Aorta (tissue), 5 donors: ENCODE results near the gene CRYBB1. TPM values are rescaled to one million over a fixed set of nuclear protein-coding genes. Genes with fewer than 3 reads are reported as not detected.

Experiments
- ATAC-seq: fragments of 200-7000 bp; cut with Tn5 transposase; one replicate; pipeline ENCODE4 v1.9.1; 2022; ENCODE audit warnings: moderate library complexity; ENCODE audit not compliant: low FRiP score
- DNase-seq, 2 donors: peaks; one replicate each; pipeline ENCODE4 v3.0.0-alpha.2; 2020
- H3K27ac ChIP-seq, 2 donors: one replicate each; pipeline ENCODE4 v1.5.1; 2013; ENCODE audit warnings: low read length in 2 of 2, mild to moderate bottlenecking in 2 of 2, moderate library complexity in 2 of 2, control low read depth in 1 of 2, inconsistent platforms in 1 of 2, low read depth in 1 of 2
- H3K27me3 ChIP-seq, 2 donors: one replicate each; pipeline ENCODE4 v1.6.1; 2013; ENCODE audit warnings: control low read depth in 1 of 2, low read length in 1 of 2, mild to moderate bottlenecking in 1 of 2, moderate library complexity in 1 of 2; ENCODE audit not compliant: insufficient read depth in 2 of 2, control insufficient read depth in 1 of 2
- H3K36me3 ChIP-seq, 2 donors: one replicate each; pipeline ENCODE4 v1.6.1; 2013; ENCODE audit warnings: control low read depth in 1 of 2, low read length in 1 of 2, mild to moderate bottlenecking in 1 of 2; ENCODE audit not compliant: insufficient read depth in 2 of 2, control insufficient read depth in 1 of 2
- H3K4me1 ChIP-seq, 2 donors: one replicate each; pipeline ENCODE4 v1.6.1; 2013; ENCODE audit warnings: low read length in 2 of 2, control low read depth in 1 of 2, mild to moderate bottlenecking in 1 of 2, moderate library complexity in 1 of 2; ENCODE audit not compliant: insufficient read depth in 2 of 2, control insufficient read depth in 1 of 2
- H3K4me3 ChIP-seq, 2 donors: one replicate each; pipeline ENCODE4 v1.5.1; 2013; ENCODE audit warnings: low read length in 2 of 2, control low read depth in 1 of 2, mild to moderate bottlenecking in 1 of 2
- H3K9me3 ChIP-seq: one replicate; pipeline ENCODE4 v1.6.1; 2013; ENCODE audit warnings: mild to moderate bottlenecking, low read length; ENCODE audit not compliant: control insufficient read depth
- WGBS, 2 donors: extraction: QIAGEN DNeasy Blood & Tissue Kit; methylation state at CpG; one replicate each; pipeline ENCODE4 v1.1.7; 2013; 5-methylcytosine and 5-hydroxymethylcytosine counted together
- intact Hi-C, 2 donors: fragments of 100-400 bp; cut with DNase I; formaldehyde crosslinking; loops; one replicate each; pipeline versions ENCODE4 v1.14.2 to v1.15.0; 2022
- long read RNA-seq, 2 donors: library from polyadenylated mRNA; unstranded; transcript quantifications; one replicate each; pipeline ENCODE4 v2.0.0, GENCODE V29; 2020 to 2021
- polyA plus RNA-seq, 2 donors: library from polyadenylated mRNA; stranded (reverse); fragments of 200-250 nt; gene quantifications; one replicate each; pipeline ENCODE4 v1.2.3, GENCODE V29; 2013
- total RNA-seq, 2 donors: library from RNA; stranded (reverse); fragmentation: NEBNext Ultra II Directional; extraction: Animal tissue kit (Norgen Biotek cat#: 25700); gene quantifications; one replicate each; pipeline ENCODE4 v1.2.1, GENCODE V29; 2021
- donor health status: healthy with polysubstance abuse.
- donor health status: Bipolar disorder and iron deficiency.
- donor health status: DM: no; HTN: no; CAD: no.
- donor health status: DM: no; HTN: no; CAD: no.
- donor health status: DM: yes; HTN: yes; CAD: no.

Gene CRYBB1
- total RNA-seq (1 to 10 TPM; 1.4 TPM), polyA plus RNA-seq (1 to 10 TPM in 1 of 2 donors, under 1 TPM in 1; 0.43 to 4.4 TPM)
- long read RNA-seq, donor 1, partial matches to known transcripts = 1 of 3 reads
- long read RNA-seq, donor 1, other reads (novel, unspliced or antisense) = 0 of 3 reads
- long read RNA-seq, donor 2 = 0 reads

GRCh38 chr22:26617271-26618199 lies at the start of gene CRYBB1:
TSS of gene CRYBB1 (minus strand) at chr22:26618027. CDS start at chr22:26616319, 1,708 bp downstream.
- no peaks in the 10 kb centered on the region for H3K27me3 ChIP-seq
- H3K36me3 ChIP-seq = no peaks in the 10 kb centered on the region
- DNase-seq = peak in 1 of 2 donors; percentile 77
- H3K27ac ChIP-seq = no peak within 1 kb of the TSS
- no peaks in the 10 kb centered on the region for H3K9me3 ChIP-seq
- H3K4me3 ChIP-seq = no peak within 1 kb of the TSS
- ATAC-seq = peak; percentile 19
- H3K4me1 ChIP-seq = no peaks in the 10 kb centered on the region
- WGBS, 2 donors = 68 to 71% methylated on average over 7 of the region's 7 CpGs
- intact Hi-C loops = no loop called here

- intact Hi-C loops = no loop called here
- no peak for ATAC-seq
Observed at GRCh38 chr22:26667140-26667539, 49.3 kb upstream of the CRYBB1 start.

GRCh38 chr22:26665813-26666231 lies 48.0 kb upstream of the CRYBB1 start:
- ATAC-seq (no peak), DNase-seq (no peak)
- Histone ChIP-seq H3K4me1 (no peaks in the 10 kb centered on the region), H3K9me3 (no peaks in the 10 kb centered on the region), H3K36me3 (no peaks in the 10 kb centered on the region), H3K4me3 (no peak overlapping the region), H3K27ac (no peak overlapping the region), H3K27me3 (no peaks in the 10 kb centered on the region)
- 22 to 26% methylated on average over 4 of the region's 4 CpGs for WGBS, 2 donors
- intact Hi-C loops = no loop called here

More at GRCh38 chr22:26667140-26667539, 49.3 kb upstream of the CRYBB1 start:
- no peak for DNase-seq
- H3K36me3 ChIP-seq = no peaks in the 10 kb centered on the region
- no peaks in the 10 kb centered on the region for H3K9me3 ChIP-seq
- no peaks in the 10 kb centered on the region for H3K4me1 ChIP-seq
- H3K27me3 ChIP-seq = no peaks in the 10 kb centered on the region
- no peak overlapping the region for H3K27ac ChIP-seq
- H3K4me3 ChIP-seq = no peak overlapping the region
- WGBS, 2 donors = 85 to 87% methylated on average over 13 of the region's 13 CpGs

GRCh38 chr22:26663374-26663923 lies 45.6 kb upstream of the CRYBB1 start:
- no peak overlapping the region for H3K4me3 ChIP-seq
- H3K27me3 ChIP-seq = no peaks in the 10 kb centered on the region
- WGBS, 2 donors = 78 to 80% methylated on average over 9 of the region's 9 CpGs
- intact Hi-C loops = no loop called here
- H3K36me3 ChIP-seq = no peaks in the 10 kb centered on the region
- no peak overlapping the region for H3K27ac ChIP-seq
- H3K4me1 ChIP-seq = no peaks in the 10 kb centered on the region
- H3K9me3 ChIP-seq = no peaks in the 10 kb centered on the region
- DNase-seq = no peak
- ATAC-seq = no peak

- ATAC-seq = no peak
- 88 to 93% methylated on average over 2 of the region's 2 CpGs for WGBS, 2 donors
- intact Hi-C loops = no loop called here
- Histone ChIP-seq H3K27ac (no peak overlapping the region), H3K36me3 (no peaks in the 10 kb centered on the region), H3K4me3 (no peak overlapping the region), H3K9me3 (no peaks in the 10 kb centered on the region), H3K4me1 (no peaks in the 10 kb centered on the region), H3K27me3 (no peaks in the 10 kb centered on the region)
- DNase-seq = no peak
Observed at GRCh38 chr22:26662160-26662559, 44.3 kb upstream of the CRYBB1 start.

GRCh38 chr22:26660961-26661578 lies 43.2 kb upstream of the CRYBB1 start:
- no peak overlapping the region for H3K27ac ChIP-seq
- no peaks in the 10 kb centered on the region for H3K9me3 ChIP-seq
- H3K27me3 ChIP-seq = no peaks in the 10 kb centered on the region
- no peak for ATAC-seq
- intact Hi-C loops = no loop called here
- H3K36me3 ChIP-seq = no peaks in the 10 kb centered on the region
- H3K4me1 ChIP-seq = no peaks in the 10 kb centered on the region
- no peak for DNase-seq
- 79 to 89% methylated on average over 7 of the region's 7 CpGs for WGBS, 2 donors
- H3K4me3 ChIP-seq = no peak overlapping the region

GRCh38 chr22:26660356-26660755 lies 42.5 kb upstream of the CRYBB1 start:
- H3K36me3 ChIP-seq = no peaks in the 10 kb centered on the region
- intact Hi-C loops = no loop called here
- H3K4me3 ChIP-seq = no peak overlapping the region
- DNase-seq (no peak), ATAC-seq (no peak)
- WGBS, 2 donors = 77% methylated on average over 6 of the region's 6 CpGs
- no peak overlapping the region for H3K27ac ChIP-seq
- no peaks in the 10 kb centered on the region for H3K9me3 ChIP-seq
- no peaks in the 10 kb centered on the region for H3K4me1 ChIP-seq
- H3K27me3 ChIP-seq = no peaks in the 10 kb centered on the region

- Histone ChIP-seq H3K4me3 (no peak overlapping the region), H3K4me1 (no peaks in the 10 kb centered on the region), H3K27me3 (no peaks in the 10 kb centered on the region), H3K27ac (no peak overlapping the region), H3K9me3 (no peaks in the 10 kb centered on the region), H3K36me3 (no peaks in the 10 kb centered on the region)
- peak in 1 of 2 donors; percentile 72 for DNase-seq
- peak; percentile 37 for ATAC-seq
- WGBS, 2 donors = 3 to 4% methylated on average over 27 of the region's 27 CpGs
- intact Hi-C loops = no loop called here
Observed at GRCh38 chr22:26658671-26659478, 41.0 kb upstream of the CRYBB1 start.
